ENCODE data around the gene SFXN5. TPM values are rescaled to one million over a fixed set of nuclear protein-coding genes. Genes with fewer than 3 reads are reported as not detected.

SFXN5 gene
- total RNA-seq, 2 donors from 2014 or later = 27.3 to 32.4 TPM

- peaks cover 0 to 2% of the 10 kb centered on the region in 2 donors for H3K4me1 Mint-ChIP-seq (ENCODE audit: low read depth in 2 of 2)
- H3K27ac Mint-ChIP-seq = no peak overlapping the region
- ATAC-seq (no peak), DNase-seq (ENCODE audit: low spot score) (no peak)
- no peaks in the 10 kb centered on the region for H3K36me3 Mint-ChIP-seq
- H3K27me3 Mint-ChIP-seq = peaks cover 49 to 73% of the 10 kb centered on the region in 2 donors
- no peaks in the 10 kb centered on the region for H3K9me3 Mint-ChIP-seq
- no peak overlapping the region for H3K4me3 Mint-ChIP-seq
Measured at GRCh38 chr2:72900191-72900825, 171.2 kb downstream of the SFXN5 start.

DNA sequence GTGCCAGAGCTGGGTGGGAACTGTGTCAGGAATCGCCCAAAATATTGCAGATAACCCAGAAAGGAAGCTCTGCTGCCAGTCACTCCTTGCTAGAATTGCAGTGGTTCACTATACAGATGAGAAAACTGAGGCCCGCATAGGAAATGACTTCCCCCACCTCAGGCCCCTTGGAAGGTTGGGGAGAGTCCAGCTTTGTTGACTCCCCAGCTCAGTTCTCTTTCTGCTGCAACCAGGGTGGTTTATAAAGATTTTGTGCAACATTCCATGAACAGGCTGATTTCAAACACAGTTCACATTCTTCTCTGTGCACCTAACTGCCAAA, 173.0 kb downstream of the SFXN5 start:
- Mint-ChIP-seq H3K4me1 (ENCODE audit: low read depth in 2 of 2) (peaks cover 0 to 3% of the 10 kb centered on the region in 2 donors), H3K27me3 (peaks cover 47 to 59% of the 10 kb centered on the region in 2 donors), H3K9me3 (no peaks in the 10 kb centered on the region), H3K36me3 (no peaks in the 10 kb centered on the region), H3K27ac (no peak overlapping the region), H3K4me3 (no peak overlapping the region)
- ATAC-seq (no peak), DNase-seq (ENCODE audit: low spot score) (no peak)

- DNase-seq (ENCODE audit: low spot score) (no peak), ATAC-seq (no peak)
- Mint-ChIP-seq H3K4me1 (ENCODE audit: low read depth in 2 of 2) (peaks cover 0 to 3% of the 10 kb centered on the region in 2 donors), H3K27me3 (peaks cover 44 to 53% of the 10 kb centered on the region in 2 donors), H3K27ac (no peak overlapping the region), H3K36me3 (no peaks in the 10 kb centered on the region), H3K9me3 (no peaks in the 10 kb centered on the region), H3K4me3 (no peak overlapping the region)
Measured at GRCh38 chr2:72897785-72898584, 173.5 kb downstream of the SFXN5 start.

- no peak overlapping the region for H3K27ac Mint-ChIP-seq
- no peaks in the 10 kb centered on the region for H3K36me3 Mint-ChIP-seq
- H3K9me3 Mint-ChIP-seq = no peaks in the 10 kb centered on the region
- peaks cover 0 to 3% of the 10 kb centered on the region in 2 donors for H3K4me1 Mint-ChIP-seq (ENCODE audit: low read depth in 2 of 2)
- ATAC-seq (no peak), DNase-seq (ENCODE audit: low spot score) (no peak)
- H3K4me3 Mint-ChIP-seq = no peak overlapping the region
- H3K27me3 Mint-ChIP-seq = peaks cover 37 to 46% of the 10 kb centered on the region in 2 donors
Measured at GRCh38 chr2:72896446-72896845, 175.1 kb downstream of the SFXN5 start.

GRCh38 chr2:72895759-72896281, 175.7 kb downstream of the SFXN5 start:
- no peaks in the 10 kb centered on the region for H3K9me3 Mint-ChIP-seq
- no peak overlapping the region for H3K27ac Mint-ChIP-seq
- H3K36me3 Mint-ChIP-seq = no peaks in the 10 kb centered on the region
- peaks cover 34 to 40% of the 10 kb centered on the region in 2 donors for H3K27me3 Mint-ChIP-seq
- no peak overlapping the region for H3K4me3 Mint-ChIP-seq
- DNase-seq (ENCODE audit: low spot score) (no peak), ATAC-seq (no peak)
- H3K4me1 Mint-ChIP-seq (ENCODE audit: low read depth in 2 of 2) = peaks cover 0 to 3% of the 10 kb centered on the region in 2 donors

- no peak for ATAC-seq
Measured at GRCh38 chr2:72895154-72895553, 176.4 kb downstream of the SFXN5 start.

DNA sequence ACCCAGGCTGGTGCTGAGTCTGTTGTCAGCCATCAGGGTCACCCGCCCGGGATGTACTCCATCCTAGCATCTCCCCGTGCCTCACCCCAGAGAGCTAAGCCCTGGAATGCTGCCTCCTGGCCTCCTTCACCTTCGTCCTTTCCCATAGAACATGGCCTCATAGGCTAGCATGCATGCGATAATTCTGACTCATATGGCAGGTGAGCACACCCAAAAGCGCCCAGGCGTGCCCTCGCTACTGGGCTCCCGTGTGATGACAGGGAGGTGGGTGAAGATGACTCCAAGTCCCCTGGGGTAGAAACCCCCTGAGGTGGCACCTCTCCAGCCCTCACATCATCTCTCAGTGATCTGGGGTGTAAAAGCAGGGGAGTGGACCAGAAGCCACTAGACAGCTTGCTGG, 177.0 kb downstream of the SFXN5 start:
- Mint-ChIP-seq H3K4me3 (no peak overlapping the region), H3K27me3 (peaks cover 34 to 35% of the 10 kb centered on the region in 2 donors), H3K4me1 (ENCODE audit: low read depth in 2 of 2) (peaks cover 0 to 3% of the 10 kb centered on the region in 2 donors), H3K36me3 (no peaks in the 10 kb centered on the region), H3K9me3 (no peaks in the 10 kb centered on the region), H3K27ac (no peak overlapping the region)
- DNase-seq (ENCODE audit: low spot score) = no peak
- no peak for ATAC-seq

More at GRCh38 chr2:72895154-72895553, 176.4 kb downstream of the SFXN5 start:
- Mint-ChIP-seq H3K4me1 (ENCODE audit: low read depth in 2 of 2) (peaks cover 0 to 3% of the 10 kb centered on the region in 2 donors), H3K9me3 (no peaks in the 10 kb centered on the region), H3K36me3 (no peaks in the 10 kb centered on the region), H3K27me3 (peaks cover 30 to 37% of the 10 kb centered on the region in 2 donors), H3K4me3 (no peak overlapping the region), H3K27ac (no peak overlapping the region)
- no peak for DNase-seq (ENCODE audit: low spot score)

GRCh38 chr2:72893594-72894319, 177.8 kb downstream of the SFXN5 start:
- Mint-ChIP-seq H3K36me3 (no peaks in the 10 kb centered on the region), H3K27me3 (peaks cover 28 to 34% of the 10 kb centered on the region in 2 donors), H3K4me1 (ENCODE audit: low read depth in 2 of 2) (peaks cover 0 to 3% of the 10 kb centered on the region in 2 donors), H3K4me3 (no peak overlapping the region), H3K27ac (no peak overlapping the region), H3K9me3 (no peaks in the 10 kb centered on the region)
- DNase-seq (ENCODE audit: low spot score) (no peak), ATAC-seq (peak; percentile 56 to 59)

GRCh38 chr2:72892506-72893173, 178.9 kb downstream of the SFXN5 start:
- DNase-seq (ENCODE audit: low spot score) (no peak), ATAC-seq (peak; percentile 73 to 84)
- Mint-ChIP-seq H3K27ac (no peak overlapping the region), H3K9me3 (no peaks in the 10 kb centered on the region), H3K27me3 (peaks cover 20 to 32% of the 10 kb centered on the region in 2 donors), H3K4me3 (no peak overlapping the region), H3K4me1 (ENCODE audit: low read depth in 2 of 2) (peaks cover 0 to 5% of the 10 kb centered on the region in 2 donors), H3K36me3 (no peaks in the 10 kb centered on the region)

Other genes starting within 250 kb of the SFXN5 start
- 10 to 100 TPM; 10.8 to 12.8 TPM for gene EXOC6B, start 245.7 kb downstream of the SFXN5 start, total RNA-seq
- gene SPR, start 184.3 kb downstream of the SFXN5 start, total RNA-seq = 10 to 100 TPM in 1 of 2 donors, 1 to 10 TPM in 1; 3.4 to 10.2 TPM
- gene EMX1, start 154.2 kb downstream of the SFXN5 start, total RNA-seq = not detected
- 10 to 100 TPM in 1 of 2 donors, 1 to 10 TPM in 1; 8.8 to 15.7 TPM for gene RAB11FIP5, start 41.2 kb upstream of the SFXN5 start, total RNA-seq
- not detected for gene NOTO, start 130.9 kb upstream of the SFXN5 start, total RNA-seq
- 10 to 100 TPM; 27.2 to 47.1 TPM for gene SMYD5, start 142.5 kb upstream of the SFXN5 start, total RNA-seq
- 10 to 100 TPM; 13.0 to 13.5 TPM for gene PRADC1, start 161.5 kb upstream of the SFXN5 start, total RNA-seq
- gene CCT7, start 162.6 kb upstream of the SFXN5 start, total RNA-seq = 100 to 1,000 TPM; 417 to 436 TPM
- 10 to 100 TPM in 1 of 2 donors, 1 to 10 TPM in 1; 10.0 to 40.1 TPM for gene FBXO41, start 212.8 kb upstream of the SFXN5 start, total RNA-seq
- gene EGR4, start 221.8 kb upstream of the SFXN5 start, total RNA-seq = not detected